Stimulated activated CD4-positive, alpha-beta T cell treated with anti-CD3 and anti-CD28 coated beads, Interleukin-12 subunit alpha, Interleukin-12 subunit beta, amount 100 ng/mL, for 48 hours (primary cell): ENCODE data around the gene MICALL1.
"Not testable (repeated sequence)": the region's sequence is repeated elsewhere in the genome, so short reads cannot be mapped to it uniquely, and the experiment has no call there.

Experiments used
- DNase-seq, 3 donors: peaks; one replicate each; pipeline ENCODE4 v3.0.0-alpha.2; 2020; ENCODE audit warnings: low read depth in 2 of 3, low spot score in 1 of 3

Gene MICALL1

DNA sequence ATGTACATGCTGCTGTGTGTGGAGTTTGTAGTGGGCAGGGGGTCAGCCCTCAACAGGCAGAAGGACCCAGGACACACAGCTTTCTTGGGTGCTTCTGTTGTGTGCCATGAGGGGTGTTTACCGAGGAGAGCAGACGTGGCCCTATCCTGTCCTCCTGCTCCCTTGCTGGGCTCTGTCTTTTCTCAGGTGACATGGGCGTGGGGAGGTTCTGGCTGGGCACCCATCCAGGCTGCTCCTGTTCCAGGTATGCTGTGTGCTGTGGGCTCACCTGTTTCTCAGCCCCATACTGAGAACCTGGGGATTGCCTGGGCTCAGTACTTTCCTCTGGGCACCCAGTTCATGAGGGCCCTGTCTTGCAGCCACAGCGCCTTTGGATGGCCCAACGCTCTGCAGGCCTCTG, 23.3 kb downstream of the MICALL1 start:
- no peak for DNase-seq

- no peak for DNase-seq
These were observed 24.3 kb downstream of the MICALL1 start for GRCh38 chr22:37930270-37930951.

DNA sequence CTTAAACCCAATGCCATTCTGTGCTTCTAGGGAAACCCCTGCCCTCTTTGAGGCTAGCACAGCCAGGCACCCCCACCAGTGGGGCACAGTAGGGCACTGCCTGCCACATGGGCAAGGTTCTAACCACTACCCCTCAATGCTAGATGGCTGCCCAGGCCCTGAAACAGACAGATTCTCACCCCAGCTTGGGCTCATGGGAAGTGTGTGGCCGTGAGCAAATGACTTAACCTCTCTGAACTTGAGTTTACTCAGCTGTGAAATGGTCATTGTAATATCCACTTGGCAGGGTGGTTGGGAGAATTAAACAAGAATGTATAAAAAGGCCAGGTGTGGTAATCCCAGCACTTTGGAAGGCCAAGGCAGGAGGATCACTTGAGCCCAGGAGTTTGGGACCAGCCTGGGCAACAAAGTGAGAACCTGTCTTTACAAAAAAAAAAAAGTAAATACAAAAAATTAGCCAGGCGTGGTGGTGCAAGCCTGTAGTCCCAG, 24.9 kb downstream of the MICALL1 start:
- no peak for DNase-seq

DNA sequence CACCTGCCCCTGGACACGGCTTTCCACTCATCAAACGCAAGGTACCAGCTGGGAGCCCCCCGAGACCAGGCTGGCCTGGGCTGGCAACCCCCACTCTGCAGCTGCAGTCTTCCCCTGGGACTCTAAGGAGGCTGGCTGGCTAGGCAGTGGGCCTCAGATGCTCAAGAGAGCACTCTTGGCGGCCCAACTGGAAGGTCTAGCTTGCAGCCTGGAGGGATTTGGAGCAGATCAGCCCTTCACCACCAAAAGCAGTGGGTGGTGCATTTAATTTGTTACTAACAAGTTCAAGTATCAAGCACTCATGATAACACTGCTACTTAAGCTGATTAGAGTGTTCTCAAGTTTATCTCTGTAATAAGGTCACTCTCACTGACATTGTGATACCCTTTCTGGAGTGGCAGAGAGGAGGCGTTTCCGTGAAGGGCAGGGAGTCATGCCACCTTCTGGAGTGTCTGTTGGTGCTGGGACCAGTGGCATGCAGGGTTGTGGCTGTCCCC, 25.8 kb downstream of the MICALL1 start:
- no peak for DNase-seq

GRCh38 chr22:37932401-37932800, 26.3 kb downstream of the MICALL1 start:
- DNase-seq: no peak

GRCh38 chr22:37932821-37933578, 26.9 kb downstream of the MICALL1 start:
- no peak for DNase-seq

- DNase-seq: peak; percentile 77 to 83 (median 80)
These were observed 27.7 kb downstream of the MICALL1 start for GRCh38 chr22:37933711-37934376.

DNA sequence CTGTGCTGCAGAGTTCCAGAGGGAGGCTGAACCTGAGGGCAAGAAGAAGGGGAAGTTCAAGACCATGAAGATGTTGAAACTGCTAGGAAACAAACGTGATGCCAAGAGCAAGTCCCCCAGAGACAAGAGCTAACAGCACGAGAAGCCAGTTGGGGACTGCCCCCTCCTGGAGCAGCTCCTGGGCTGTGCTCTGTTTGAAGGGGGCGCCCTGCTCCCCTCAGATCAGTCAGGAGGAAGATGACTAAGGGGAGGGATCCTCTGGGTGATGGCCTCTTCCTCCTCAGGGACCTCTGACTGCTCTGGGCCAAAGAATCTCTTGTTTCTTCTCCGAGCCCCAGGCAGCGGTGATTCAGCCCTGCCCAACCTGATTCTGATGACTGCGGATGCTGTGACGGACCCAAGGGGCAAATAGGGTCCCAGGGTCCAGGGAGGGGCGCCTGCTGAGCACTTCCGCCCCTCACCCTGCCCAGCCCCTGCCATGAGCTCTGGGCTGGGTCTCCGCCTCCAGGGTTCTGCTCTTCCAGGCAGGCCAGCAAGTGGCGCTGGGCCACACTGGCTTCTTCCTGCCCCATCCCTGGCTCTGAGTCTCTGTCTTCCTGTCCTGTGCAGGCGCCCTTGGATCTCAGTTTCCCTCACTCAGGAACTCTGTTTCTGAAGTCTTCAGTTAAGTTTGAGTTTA, 34.7 kb downstream of the MICALL1 start:
- no peak for DNase-seq

DNA sequence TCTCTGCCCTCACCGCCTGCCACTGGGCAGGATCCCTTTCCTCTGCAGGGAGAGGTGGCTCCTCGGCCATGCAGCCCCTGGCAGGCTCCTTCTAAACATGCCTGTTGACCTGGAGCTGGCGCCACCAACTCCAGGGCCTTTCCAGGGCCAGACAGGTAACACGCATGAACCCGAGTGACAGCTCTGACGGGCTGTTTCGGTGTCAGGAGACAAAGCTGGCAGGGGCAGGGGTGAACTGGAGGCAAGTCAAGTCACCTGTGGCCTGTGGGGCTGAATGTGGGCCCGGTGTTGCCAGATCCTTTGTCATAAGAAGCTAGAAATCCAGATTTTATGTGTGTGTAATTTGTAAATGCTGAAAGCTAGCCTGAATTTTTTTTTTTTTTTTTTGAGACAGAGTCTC, 36.0 kb downstream of the MICALL1 start:
- DNase-seq: no peak

GRCh38 chr22:37943136-37943824, 37.2 kb downstream of the MICALL1 start:
- no peak for DNase-seq

DNA sequence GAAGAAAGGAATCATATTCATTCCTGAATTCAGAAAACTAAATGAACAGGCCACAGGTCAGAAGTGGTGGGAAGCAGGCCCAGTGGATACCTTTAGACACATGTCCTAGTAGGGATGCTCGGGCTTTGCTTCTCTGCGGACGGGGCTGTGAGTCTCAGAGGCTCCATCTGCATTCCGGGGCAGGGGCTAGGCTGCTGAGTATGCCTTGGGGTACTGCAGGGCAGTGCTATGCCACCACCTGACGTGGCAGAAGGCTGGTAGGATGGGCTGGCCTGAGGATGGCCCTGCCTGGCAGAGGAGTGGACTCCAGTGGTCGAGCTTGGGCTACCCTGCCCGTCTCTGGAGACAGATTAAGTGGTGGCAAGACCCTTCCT, 37.7 kb downstream of the MICALL1 start:
- DNase-seq: no peak

- not testable (repeated sequence) for DNase-seq
These were observed 38.3 kb downstream of the MICALL1 start for GRCh38 chr22:37944423-37944822.

DNA sequence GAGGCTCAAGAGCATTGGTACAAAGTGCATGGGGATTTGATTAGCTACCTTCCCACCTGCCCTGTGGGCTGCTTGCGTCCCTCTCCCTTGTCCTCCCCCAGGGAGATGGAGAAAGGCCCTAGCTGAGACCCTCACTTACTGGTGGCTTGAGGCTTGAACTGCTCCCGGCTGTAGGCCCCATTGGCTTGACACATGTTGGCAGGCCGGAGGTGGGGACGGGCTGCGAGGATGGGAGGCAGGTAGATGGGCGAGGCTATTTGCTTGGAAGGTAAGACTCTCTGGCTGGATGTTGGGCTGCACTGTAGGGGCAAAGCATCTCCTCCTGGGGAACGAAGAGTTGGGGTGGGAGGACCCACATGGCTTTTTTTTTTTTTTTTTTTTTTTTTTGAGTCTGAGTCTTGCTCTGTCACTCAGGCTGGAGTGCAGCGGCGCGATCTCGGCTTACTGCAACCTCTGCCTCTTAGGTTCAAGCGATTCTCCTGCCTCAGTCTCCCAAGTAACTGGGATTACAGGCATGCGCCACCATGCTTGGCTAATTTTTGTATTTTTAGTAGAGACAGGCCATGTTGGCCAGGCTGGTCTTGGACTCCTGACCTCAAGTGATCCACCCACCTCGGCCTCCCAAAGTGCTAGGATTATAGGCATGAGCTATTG, 41.2 kb downstream of the MICALL1 start:
- DNase-seq: not testable (repeated sequence)

DNA sequence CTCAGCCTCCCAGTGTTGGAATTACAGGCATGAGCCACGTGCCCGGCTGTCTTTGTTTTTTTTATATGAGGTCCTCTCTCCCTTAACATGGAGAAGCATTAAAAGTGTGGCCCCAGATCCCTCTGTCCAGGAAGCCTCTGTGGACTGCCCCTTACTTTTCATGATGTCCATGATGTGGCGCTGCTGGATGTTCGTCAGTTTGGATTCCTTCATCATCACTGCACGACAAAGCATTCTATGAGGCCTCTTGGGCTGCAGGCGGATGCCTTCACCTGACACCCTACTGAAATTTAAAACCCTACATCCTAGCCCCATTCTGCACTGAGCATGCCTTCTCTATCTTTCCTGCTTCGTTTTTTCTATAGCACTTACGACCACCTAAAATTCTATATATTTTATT, 45.2 kb downstream of the MICALL1 start:
- DNase-seq: no peak

DNA sequence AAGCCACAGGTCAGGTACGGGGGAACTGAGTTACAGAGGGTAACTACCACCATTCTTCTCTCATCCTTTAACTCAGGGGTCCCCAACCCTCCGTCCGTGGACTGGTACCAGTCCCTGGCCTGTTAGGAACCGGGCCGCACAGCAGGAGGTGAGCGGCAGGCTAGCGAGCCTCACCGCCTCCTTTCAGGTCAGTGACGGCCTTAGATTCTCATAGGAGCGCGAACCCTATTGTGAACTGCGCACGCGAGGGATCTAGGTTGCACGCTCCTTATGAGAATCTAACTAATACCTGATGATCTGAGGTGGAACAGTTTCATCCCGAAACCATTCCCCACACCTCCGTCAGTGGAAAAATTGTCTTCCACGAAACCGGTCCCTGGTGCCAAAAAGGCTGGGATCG, 46.5 kb downstream of the MICALL1 start:
- not testable (repeated sequence) for DNase-seq

DNA sequence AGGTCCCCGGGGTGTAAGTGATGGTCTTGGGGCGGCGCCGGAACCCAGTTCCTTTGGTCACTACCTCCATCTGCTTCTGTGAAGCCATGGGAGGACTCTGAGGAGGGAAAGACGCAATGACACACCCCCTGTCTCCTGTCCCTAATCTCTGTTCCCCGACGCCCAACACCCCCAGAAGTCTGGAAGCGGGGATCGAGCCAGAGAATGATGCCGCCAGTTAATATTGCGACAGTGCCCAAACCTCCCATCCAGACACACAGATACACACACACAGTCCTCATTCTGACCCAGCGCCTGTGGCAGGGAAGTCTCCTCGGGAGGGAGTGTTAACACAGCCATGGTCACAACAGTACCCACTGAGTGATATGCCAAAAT, 47.0 kb downstream of the MICALL1 start:
- no peak for DNase-seq

DNA sequence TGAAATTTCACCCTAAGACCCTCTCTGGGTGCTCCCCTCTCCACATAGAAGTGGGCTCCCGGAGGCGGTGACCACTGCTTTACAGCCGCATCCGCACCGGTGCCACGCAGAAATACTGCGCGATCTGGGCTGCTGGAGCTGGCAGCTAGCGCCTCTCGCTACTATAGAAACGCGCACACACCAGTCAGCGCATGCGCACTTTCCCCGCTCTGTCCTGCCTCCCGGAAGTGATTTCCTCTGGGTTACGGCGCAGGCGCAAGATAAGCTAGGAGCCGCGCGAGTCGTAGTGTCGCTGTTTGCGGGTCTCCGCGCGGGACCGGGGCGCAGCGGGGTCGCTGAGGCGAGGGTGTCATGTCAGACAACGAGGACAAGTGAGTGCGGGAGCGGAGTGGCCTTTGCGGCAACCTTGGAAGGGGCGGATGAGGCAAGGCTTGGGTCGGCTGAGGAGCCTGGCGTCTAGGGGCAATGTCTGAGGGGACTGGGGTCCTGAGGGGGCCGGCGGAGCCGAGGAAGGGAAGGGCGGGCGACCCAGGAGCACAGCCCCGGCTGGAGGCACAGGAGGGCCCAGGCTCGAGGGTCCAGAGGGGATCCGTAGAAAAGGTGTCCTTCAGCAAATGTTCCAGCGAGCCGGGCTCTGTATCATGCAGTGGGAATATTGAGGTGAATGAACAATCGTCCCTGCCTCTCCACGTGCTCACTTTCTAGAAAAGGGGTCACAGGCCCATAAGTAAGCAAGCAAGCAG, 47.5 kb downstream of the MICALL1 start, which contains the start of the genes C22orf23 and POLR2F:
C22orf23 (minus strand) TSS at position 165 of the 743 bp plus-strand sequence. CDS start 452 bp downstream, outside the sequence.
POLR2F (plus strand) TSS at position 263 of the 743 bp plus-strand sequence; CDS start at position 352, 89 bp downstream.
- peak; percentile 92 to 95 (median 93) for DNase-seq

DNA sequence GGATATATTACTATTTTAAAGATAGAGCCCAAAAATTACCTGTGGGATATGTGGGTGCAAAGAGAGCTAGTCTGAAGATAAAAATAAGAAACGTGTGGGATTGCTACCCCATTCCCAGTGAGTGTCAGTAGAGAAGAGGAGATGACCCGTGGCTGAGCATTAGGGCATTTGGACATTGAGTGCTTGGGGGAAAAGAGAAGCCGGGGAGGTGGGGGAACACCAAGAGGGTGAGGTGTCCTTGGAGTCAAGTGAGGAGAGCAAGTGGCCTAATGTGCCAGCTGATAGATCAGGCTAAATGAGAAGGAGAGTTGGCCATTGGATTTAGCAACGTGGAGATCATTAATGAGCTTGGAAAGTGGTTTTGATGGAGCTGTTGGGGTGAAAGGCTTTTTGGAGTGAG, 48.6 kb downstream of the MICALL1 start:
- no peak for DNase-seq

DNA sequence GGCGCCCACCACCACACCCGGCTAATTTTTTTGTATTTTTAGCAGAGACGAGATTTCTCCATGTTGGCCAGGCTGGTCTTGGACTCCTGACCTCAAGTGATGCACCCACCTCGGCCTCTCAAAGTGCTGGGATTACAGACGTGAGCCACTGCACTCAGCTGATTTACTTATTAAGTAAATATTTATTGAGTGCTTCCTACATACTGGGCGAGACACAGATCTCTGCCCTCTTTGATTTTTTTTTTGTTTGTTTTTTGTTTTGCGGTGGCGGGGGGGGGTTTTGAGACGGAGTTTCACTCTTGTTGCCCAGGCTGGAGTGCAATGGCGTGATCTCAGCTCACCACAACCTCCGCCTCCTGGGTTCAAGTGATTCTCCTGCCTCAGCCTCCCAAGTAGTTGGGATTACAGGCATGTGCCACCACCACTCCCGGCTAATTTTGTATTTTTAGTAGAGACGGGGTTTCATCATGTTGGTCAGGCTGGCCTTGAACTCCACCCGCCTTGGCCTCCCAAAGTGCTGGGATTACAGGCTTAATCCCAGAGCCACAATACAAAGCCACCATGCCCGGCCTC, 49.8 kb downstream of the MICALL1 start:
- not testable (repeated sequence) for DNase-seq
